Measurements from ENCODE around the gene CACTIN.

CACTIN gene

GRCh38 chr19:3622224-3622623, 4.4 kb downstream of the CACTIN start:
- DNase-seq: no peak

GRCh38 chr19:3621689-3622088, 4.9 kb downstream of the CACTIN start:
- no peak for DNase-seq

GRCh38 chr19:3620817-3621547, 5.6 kb downstream of the CACTIN start:
- no peak for DNase-seq

- no peak for DNase-seq
These were observed 6.3 kb downstream of the CACTIN start for GRCh38 chr19:3620145-3620816.

- no peak for DNase-seq
These were observed 7.0 kb downstream of the CACTIN start for GRCh38 chr19:3619631-3620012.

GRCh38 chr19:3618811-3619630, 7.6 kb downstream of the CACTIN start:
- no peak for DNase-seq

- peak; percentile 66 to 68 for DNase-seq
These were observed 8.3 kb downstream of the CACTIN start for GRCh38 chr19:3618144-3618810.

- DNase-seq: no peak
These were observed 9.1 kb downstream of the CACTIN start for GRCh38 chr19:3617463-3617862.

GRCh38 chr19:3615524-3616135, 11.0 kb downstream of the CACTIN start:
- DNase-seq: no peak

- no peak for DNase-seq
These were observed 11.6 kb downstream of the CACTIN start for GRCh38 chr19:3614858-3615505.

- DNase-seq: no peak
These were observed 12.6 kb downstream of the CACTIN start for GRCh38 chr19:3613818-3614661.

- no peak for DNase-seq
These were observed 13.5 kb downstream of the CACTIN start for GRCh38 chr19:3612901-3613741.

GRCh38 chr19:3612330-3612729, 14.3 kb downstream of the CACTIN start:
- DNase-seq: no peak

GRCh38 chr19:3611841-3612240, 14.7 kb downstream of the CACTIN start:
- no peak for DNase-seq

GRCh38 chr19:3610745-3611717, 15.6 kb downstream of the CACTIN start:
- DNase-seq: no peak

GRCh38 chr19:3609779-3610719, 16.5 kb downstream of the CACTIN start:
- DNase-seq: no peak

GRCh38 chr19:3608750-3609322, 17.8 kb downstream of the CACTIN start:
- no peak for DNase-seq

Data from activated CD4-positive, alpha-beta T cell treated with anti-CD3 and anti-CD28 coated beads, Interleukin-2, amount 50 U/mL, for 48 hours (primary cell).